Measurements from ENCODE around the gene FMNL2.

The FMNL2 gene

GRCh38 chr2:152500772-152501171 is 165.8 kb downstream of the FMNL2 start:
- no peak for DNase-seq (ENCODE audit: low spot score)
- Histone ChIP-seq H2BK12ac (ENCODE audit: low read length) (no peak overlapping the region), H3K27ac (replicated peaks; ENCODE audit: low read length) (no peak overlapping the region), H3K9me3 (replicated peaks in 1 of 2; ENCODE audit: control insufficient read depth in 2 of 2, insufficient read depth in 1 of 2, low read depth in 1 of 2, low read length in 2 of 2) (peaks cover 2 to 34% of the 10 kb centered on the region in 2 donors), H2BK5ac (ENCODE audit: low read length) (no peak overlapping the region), H3K18ac (ENCODE audit: low read length) (no peak overlapping the region), H2BK15ac (ENCODE audit: low read length) (no peak overlapping the region), H2BK120ac (ENCODE audit: low read depth, low read length) (no peak overlapping the region), H4K91ac (ENCODE audit: low read depth, low read length, poor library complexity) (no peak overlapping the region), H3K27me3 (ENCODE audit: control insufficient read depth in 3 of 3, insufficient read depth in 3 of 3, low read depth in 1 of 3, low read length in 3 of 3) (no peaks in the 10 kb centered on the region), H3K4me2 (ENCODE audit: insufficient read depth, low read length, poor library complexity, severe bottlenecking) (no peak overlapping the region), H3K79me1 (ENCODE audit: low read depth, low read length) (peaks cover 3% of the 10 kb centered on the region), H3K9ac (ENCODE audit: low read depth, low read length, poor library complexity) (no peak overlapping the region), H4K8ac (ENCODE audit: low read depth, low read length) (no peak overlapping the region), H3K36me3 (replicated peaks in 1 of 2; ENCODE audit: control insufficient read depth in 2 of 2, insufficient read depth in 2 of 2, low read length in 2 of 2) (peaks cover 0 to 2% of the 10 kb centered on the region in 2 donors), H3K14ac (ENCODE audit: low read length) (no peak overlapping the region), H3K4me1 (ENCODE audit: control insufficient read depth in 2 of 2, insufficient read depth in 1 of 2, low read depth in 1 of 2, low read length in 2 of 2) (peaks cover 3 to 7% of the 10 kb centered on the region in 2 donors), H3K23ac (ENCODE audit: low read depth, low read length, poor library complexity) (no peak overlapping the region), H3K4me3 (ENCODE audit: low read length in 2 of 2) (no peak overlapping the region), H3K4ac (ENCODE audit: low read length) (no peak overlapping the region), H2AFZ (ENCODE audit: low read length) (no peak overlapping the region), H2AK5ac (ENCODE audit: low read depth, low read length) (no peak overlapping the region)
- WGBS, 2 donors (ENCODE audit: extremely low coverage in 2 of 2, insufficient read length in 2 of 2, insufficient replicate concordance in 1 of 2), result no CpG with 5 or more reads among the region's 8 CpGs

- H3K27me3 ChIP-seq (ENCODE audit: control insufficient read depth in 3 of 3, insufficient read depth in 3 of 3, low read depth in 1 of 3, low read length in 3 of 3), result no peaks in the 10 kb centered on the region
- H3K23ac ChIP-seq (ENCODE audit: low read depth, low read length, poor library complexity), result no peak overlapping the region
- H4K8ac ChIP-seq (ENCODE audit: low read depth, low read length), result no peak overlapping the region
- no peak overlapping the region for H2BK15ac ChIP-seq (ENCODE audit: low read length)
- no peaks in the 10 kb centered on the region for H3K79me1 ChIP-seq (ENCODE audit: low read depth, low read length)
- no peak overlapping the region for H3K27ac ChIP-seq (replicated peaks; ENCODE audit: low read length)
- DNase-seq (ENCODE audit: low spot score), result no peak
- H2AK5ac ChIP-seq (ENCODE audit: low read depth, low read length), result no peak overlapping the region
- no peak overlapping the region for H3K14ac ChIP-seq (ENCODE audit: low read length)
- no peak overlapping the region for H3K9ac ChIP-seq (ENCODE audit: low read depth, low read length, poor library complexity)
- no peak overlapping the region for H2BK12ac ChIP-seq (ENCODE audit: low read length)
- H3K4me1 ChIP-seq (ENCODE audit: control insufficient read depth in 2 of 2, insufficient read depth in 1 of 2, low read depth in 1 of 2, low read length in 2 of 2), result peaks cover 3 to 7% of the 10 kb centered on the region in 2 donors
- H3K9me3 ChIP-seq (replicated peaks in 1 of 2; ENCODE audit: control insufficient read depth in 2 of 2, insufficient read depth in 1 of 2, low read depth in 1 of 2, low read length in 2 of 2), result peaks cover 0 to 26% of the 10 kb centered on the region in 2 donors
- H3K4ac ChIP-seq (ENCODE audit: low read length), result no peak overlapping the region
- H2AFZ ChIP-seq (ENCODE audit: low read length), result no peak overlapping the region
- no peak overlapping the region for H3K4me3 ChIP-seq (ENCODE audit: low read length in 2 of 2)
- no CpG with 5 or more reads among the region's 5 CpGs for WGBS, 2 donors (ENCODE audit: extremely low coverage in 2 of 2, insufficient read length in 2 of 2, insufficient replicate concordance in 1 of 2)
- H3K18ac ChIP-seq (ENCODE audit: low read length), result no peak overlapping the region
- H4K91ac ChIP-seq (ENCODE audit: low read depth, low read length, poor library complexity), result no peak overlapping the region
- no peaks in the 10 kb centered on the region for H3K36me3 ChIP-seq (replicated peaks in 1 of 2; ENCODE audit: control insufficient read depth in 2 of 2, insufficient read depth in 2 of 2, low read length in 2 of 2)
- no peak overlapping the region for H3K4me2 ChIP-seq (ENCODE audit: insufficient read depth, low read length, poor library complexity, severe bottlenecking)
- H2BK5ac ChIP-seq (ENCODE audit: low read length), result no peak overlapping the region
- H2BK120ac ChIP-seq (ENCODE audit: low read depth, low read length), result no peak overlapping the region
Observed at GRCh38 chr2:152501666-152502065, 166.7 kb downstream of the FMNL2 start.

GRCh38 chr2:152504618-152505017 is 169.6 kb downstream of the FMNL2 start:
- Histone ChIP-seq H2BK12ac (ENCODE audit: low read length) (no peak overlapping the region), H3K27me3 (ENCODE audit: control insufficient read depth in 3 of 3, insufficient read depth in 3 of 3, low read depth in 1 of 3, low read length in 3 of 3) (no peaks in the 10 kb centered on the region), H3K9me3 (replicated peaks in 1 of 2; ENCODE audit: control insufficient read depth in 2 of 2, insufficient read depth in 1 of 2, low read depth in 1 of 2, low read length in 2 of 2) (peaks cover 0 to 6% of the 10 kb centered on the region in 2 donors), H2AK5ac (ENCODE audit: low read depth, low read length) (no peak overlapping the region), H3K36me3 (replicated peaks in 1 of 2; ENCODE audit: control insufficient read depth in 2 of 2, insufficient read depth in 2 of 2, low read length in 2 of 2) (no peaks in the 10 kb centered on the region), H3K4me2 (ENCODE audit: insufficient read depth, low read length, poor library complexity, severe bottlenecking) (no peak overlapping the region), H3K27ac (replicated peaks; ENCODE audit: low read length) (no peak overlapping the region), H2BK120ac (ENCODE audit: low read depth, low read length) (no peak overlapping the region), H2BK5ac (ENCODE audit: low read length) (no peak overlapping the region), H3K14ac (ENCODE audit: low read length) (no peak overlapping the region), H2AFZ (ENCODE audit: low read length) (no peak overlapping the region), H3K23ac (ENCODE audit: low read depth, low read length, poor library complexity) (no peak overlapping the region), H3K9ac (ENCODE audit: low read depth, low read length, poor library complexity) (no peak overlapping the region), H3K18ac (ENCODE audit: low read length) (no peak overlapping the region), H3K4me3 (ENCODE audit: low read length in 2 of 2) (no peak overlapping the region), H3K4me1 (ENCODE audit: control insufficient read depth in 2 of 2, insufficient read depth in 1 of 2, low read depth in 1 of 2, low read length in 2 of 2) (peaks cover 0 to 12% of the 10 kb centered on the region in 2 donors), H4K8ac (ENCODE audit: low read depth, low read length) (no peak overlapping the region), H4K91ac (ENCODE audit: low read depth, low read length, poor library complexity) (no peak overlapping the region), H2BK15ac (ENCODE audit: low read length) (no peak overlapping the region), H3K4ac (ENCODE audit: low read length) (no peak overlapping the region), H3K79me1 (ENCODE audit: low read depth, low read length) (no peaks in the 10 kb centered on the region)
- no CpG with 5 or more reads among the region's 3 CpGs for WGBS, 2 donors (ENCODE audit: extremely low coverage in 2 of 2, insufficient read length in 2 of 2, insufficient replicate concordance in 1 of 2)
- no peak for DNase-seq (ENCODE audit: low spot score)

DNA sequence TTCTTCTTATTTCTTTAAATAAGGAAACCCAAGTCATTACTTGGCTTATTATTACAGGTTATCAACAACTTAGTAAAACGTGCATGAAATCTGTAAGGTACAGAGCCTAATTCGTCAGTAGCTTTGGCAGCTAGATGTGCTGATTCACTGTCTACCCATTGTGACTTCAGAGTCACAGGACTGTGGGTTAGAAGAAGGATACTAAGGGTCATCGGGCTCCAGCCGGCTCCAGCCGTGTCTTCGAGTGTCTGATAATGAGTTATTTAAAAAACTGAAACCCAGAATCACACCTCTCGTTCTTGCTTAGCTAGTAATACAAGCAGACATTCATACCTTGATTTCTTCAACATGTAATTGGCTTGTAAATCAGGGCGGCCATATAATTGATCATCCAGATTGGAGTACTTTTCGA is 170.5 kb downstream of the FMNL2 start:
- no CpG with 5 or more reads among the region's 9 CpGs for WGBS, 2 donors (ENCODE audit: extremely low coverage in 2 of 2, insufficient read length in 2 of 2, insufficient replicate concordance in 1 of 2)

More for the DNA sequence above, 170.5 kb downstream of the FMNL2 start:
- H2BK12ac ChIP-seq (ENCODE audit: low read length), result no peak overlapping the region
- peaks cover 0 to 6% of the 10 kb centered on the region in 2 donors for H3K9me3 ChIP-seq (replicated peaks in 1 of 2; ENCODE audit: control insufficient read depth in 2 of 2, insufficient read depth in 1 of 2, low read depth in 1 of 2, low read length in 2 of 2)
- no peak overlapping the region for H3K9ac ChIP-seq (ENCODE audit: low read depth, low read length, poor library complexity)
- no peak overlapping the region for H3K4ac ChIP-seq (ENCODE audit: low read length)
- H3K18ac ChIP-seq (ENCODE audit: low read length), result no peak overlapping the region
- H2BK120ac ChIP-seq (ENCODE audit: low read depth, low read length), result no peak overlapping the region
- no peak overlapping the region for H3K14ac ChIP-seq (ENCODE audit: low read length)
- H2BK5ac ChIP-seq (ENCODE audit: low read length), result no peak overlapping the region
- H3K4me2 ChIP-seq (ENCODE audit: insufficient read depth, low read length, poor library complexity, severe bottlenecking), result no peak overlapping the region
- H3K36me3 ChIP-seq (replicated peaks in 1 of 2; ENCODE audit: control insufficient read depth in 2 of 2, insufficient read depth in 2 of 2, low read length in 2 of 2), result no peaks in the 10 kb centered on the region
- H2BK15ac ChIP-seq (ENCODE audit: low read length), result no peak overlapping the region
- DNase-seq (ENCODE audit: low spot score), result no peak
- no peak overlapping the region for H3K23ac ChIP-seq (ENCODE audit: low read depth, low read length, poor library complexity)
- no peaks in the 10 kb centered on the region for H3K79me1 ChIP-seq (ENCODE audit: low read depth, low read length)
- no peak overlapping the region for H4K91ac ChIP-seq (ENCODE audit: low read depth, low read length, poor library complexity)
- H3K4me1 ChIP-seq (ENCODE audit: control insufficient read depth in 2 of 2, insufficient read depth in 1 of 2, low read depth in 1 of 2, low read length in 2 of 2), result peaks cover 0 to 9% of the 10 kb centered on the region in 2 donors
- H4K8ac ChIP-seq (ENCODE audit: low read depth, low read length), result no peak overlapping the region
- H3K4me3 ChIP-seq (ENCODE audit: low read length in 2 of 2), result no peak overlapping the region
- no peak overlapping the region for H2AFZ ChIP-seq (ENCODE audit: low read length)
- no peaks in the 10 kb centered on the region for H3K27me3 ChIP-seq (ENCODE audit: control insufficient read depth in 3 of 3, insufficient read depth in 3 of 3, low read depth in 1 of 3, low read length in 3 of 3)
- no peak overlapping the region for H2AK5ac ChIP-seq (ENCODE audit: low read depth, low read length)
- H3K27ac ChIP-seq (replicated peaks; ENCODE audit: low read length), result no peak overlapping the region
